ENCODE data around the gene MPV17L. TPM values are rescaled to one million over a fixed set of nuclear protein-coding genes. Genes with fewer than 3 reads are reported as not detected.

The MPV17L gene
- total and polyA plus RNA-seq, 2 experiments from 2014 or later, result 0.46 to 2.1 TPM

- 81% methylated on average over 8 of the region's 8 CpGs for WGBS (ENCODE audit: low lambda C conversion rate, missing lambda C conversion rate)
- Histone ChIP-seq H3K36me3 (replicated peaks; ENCODE audit: insufficient read depth, low read depth) (no peaks in the 10 kb centered on the region), H3K4me3 (no peak overlapping the region), H3K27ac (no peak overlapping the region), H3K79me2 (no peaks in the 10 kb centered on the region), H3K9me2 (replicated peaks; ENCODE audit: insufficient read depth) (no peaks in the 10 kb centered on the region), H4K20me1 (ENCODE audit: insufficient read depth, poor library complexity, severe bottlenecking) (no peaks in the 10 kb centered on the region), H3K4me1 (ENCODE audit: insufficient read depth) (no peaks in the 10 kb centered on the region), H3K9me3 (ENCODE audit: low read depth) (no peaks in the 10 kb centered on the region), H3K4me2 (no peak overlapping the region), H2AFZ (no peak overlapping the region), H3K27me3 (no peaks in the 10 kb centered on the region)
- TF ChIP-seq EZH2 (IDR thresholded peaks at IDR 0.05; ENCODE audit: borderline replicate concordance) (no peak), EZH2phosphoT487 (IDR thresholded peaks at IDR 0.05; ENCODE audit: low read depth, severe bottlenecking, unreplicated experiment) (no peak), CTCF (IDR thresholded peaks at IDR 0.05; ENCODE audit: poor library complexity) (no peak)
- DNase-seq (ENCODE audit: low spot score), result no peak
Observed at GRCh38 chr16:15422222-15422621, 26.7 kb downstream of the MPV17L start.

GRCh38 chr16:15425861-15426260 is 30.3 kb downstream of the MPV17L start:
- WGBS (ENCODE audit: low lambda C conversion rate, missing lambda C conversion rate), result 96% methylated on average over 6 of the region's 6 CpGs
- Histone ChIP-seq H3K27me3 (no peaks in the 10 kb centered on the region), H4K20me1 (ENCODE audit: insufficient read depth, poor library complexity, severe bottlenecking) (no peaks in the 10 kb centered on the region), H3K4me1 (ENCODE audit: insufficient read depth) (no peaks in the 10 kb centered on the region), H3K9me3 (ENCODE audit: low read depth) (no peaks in the 10 kb centered on the region), H3K36me3 (replicated peaks; ENCODE audit: insufficient read depth, low read depth) (no peaks in the 10 kb centered on the region), H3K79me2 (no peaks in the 10 kb centered on the region), H3K27ac (no peak overlapping the region), H3K4me3 (no peak overlapping the region), H2AFZ (no peak overlapping the region), H3K9me2 (replicated peaks; ENCODE audit: insufficient read depth) (no peaks in the 10 kb centered on the region), H3K4me2 (no peak overlapping the region)
- TF ChIP-seq EZH2phosphoT487 (IDR thresholded peaks at IDR 0.05; ENCODE audit: low read depth, severe bottlenecking, unreplicated experiment) (no peak), EZH2 (IDR thresholded peaks at IDR 0.05; ENCODE audit: borderline replicate concordance) (no peak), CTCF (IDR thresholded peaks at IDR 0.05; ENCODE audit: poor library complexity) (no peak)
- DNase-seq (ENCODE audit: low spot score), result no peak

GRCh38 chr16:15426796-15427195 is 31.2 kb downstream of the MPV17L start:
- H4K20me1 ChIP-seq (ENCODE audit: insufficient read depth, poor library complexity, severe bottlenecking), result no peaks in the 10 kb centered on the region
- H3K4me2 ChIP-seq, result no peak overlapping the region
- no peak overlapping the region for H3K27ac ChIP-seq
- no peak for DNase-seq (ENCODE audit: low spot score)
- no peaks in the 10 kb centered on the region for H3K27me3 ChIP-seq
- no peaks in the 10 kb centered on the region for H3K9me3 ChIP-seq (ENCODE audit: low read depth)
- H2AFZ ChIP-seq, result no peak overlapping the region
- no peaks in the 10 kb centered on the region for H3K9me2 ChIP-seq (replicated peaks; ENCODE audit: insufficient read depth)
- H3K4me3 ChIP-seq, result no peak overlapping the region
- H3K79me2 ChIP-seq, result no peaks in the 10 kb centered on the region
- WGBS (ENCODE audit: low lambda C conversion rate, missing lambda C conversion rate), result 81% methylated on average over 6 of the region's 6 CpGs
- no peaks in the 10 kb centered on the region for H3K4me1 ChIP-seq (ENCODE audit: insufficient read depth)
- no peak for TF ChIP-seq EZH2 (IDR thresholded peaks at IDR 0.05; ENCODE audit: borderline replicate concordance)
- TF ChIP-seq CTCF (IDR thresholded peaks at IDR 0.05; ENCODE audit: poor library complexity), result no peak
- TF ChIP-seq EZH2phosphoT487 (IDR thresholded peaks at IDR 0.05; ENCODE audit: low read depth, severe bottlenecking, unreplicated experiment), result no peak
- no peaks in the 10 kb centered on the region for H3K36me3 ChIP-seq (replicated peaks; ENCODE audit: insufficient read depth, low read depth)

Data from hepatocyte (in vitro differentiated cells).